ENCODE measurements around the gene FCHO1. TPM values are rescaled to one million over a fixed set of nuclear protein-coding genes. Genes with fewer than 3 reads are reported as not detected.

FCHO1 gene
- total and polyA plus RNA-seq, 4 experiments from 2014 or later: 6.5 to 113 (median 64.7) TPM

DNA sequence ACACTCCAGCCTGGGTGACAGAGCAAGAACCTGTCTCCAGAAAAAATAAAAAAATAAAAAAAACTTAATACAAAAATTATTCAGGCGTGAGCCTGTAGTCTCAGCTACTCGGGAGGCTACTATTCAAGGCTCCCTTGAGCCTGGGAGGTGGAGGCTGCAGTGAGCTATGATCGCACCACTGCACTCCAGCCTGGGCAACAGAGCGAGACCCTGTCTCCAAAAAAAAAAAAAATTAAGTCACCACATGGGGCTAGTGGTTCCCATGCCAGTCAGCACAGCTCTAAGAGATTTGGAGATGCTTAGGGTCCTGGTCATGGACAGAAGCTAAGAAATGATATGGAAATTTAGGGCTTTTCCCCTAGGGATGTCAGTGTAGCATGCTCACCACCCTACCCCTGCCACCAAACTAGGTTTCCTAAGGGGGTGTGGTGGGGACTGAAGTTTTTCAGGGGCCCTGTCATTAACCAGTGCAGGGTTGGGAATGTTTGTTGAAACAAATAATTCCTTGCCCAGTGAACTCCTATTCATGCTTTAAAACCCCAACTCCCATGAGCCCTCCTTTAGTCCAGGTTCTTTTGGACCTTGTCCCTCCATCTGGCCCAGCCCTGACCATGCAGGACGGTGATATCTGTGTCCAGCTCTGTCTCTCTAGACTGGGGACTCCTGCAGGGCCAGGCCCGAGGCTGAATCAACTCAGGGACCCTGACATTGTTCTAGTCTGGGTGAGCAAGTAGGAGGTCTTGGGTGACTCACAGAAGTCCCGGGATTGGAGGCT, 1.8 kb downstream of the FCHO1 start:
- no peaks in the 10 kb centered on the region for H3K27me3 Mint-ChIP-seq
- intact Hi-C loops (cut with micrococcal nuclease): no loop called here
- CTCF ChIA-PET (ENCODE audit: partially characterized antibody): interaction anchor here (0.6 to 3.6 kb wide), 7 partner anchors 11 to 237 kb away, joined by 3 to 12 read pairs (median 9); no protein-coding TSS in a partner anchor
- Histone ChIP-seq H3K4me1 (ENCODE audit: insufficient read depth, low read length) (peaks cover 73% of the 10 kb centered on the region), H3K27me3 (ENCODE audit: insufficient read depth, low read length) (no peaks in the 10 kb centered on the region), H3K4me3 (ENCODE audit: low read length in 2 of 2) (no peak overlapping the region), H3K27ac (ENCODE audit: low read depth, low read length) (no peak overlapping the region), H3K36me3 (ENCODE audit: insufficient read depth, low read length) (peaks cover 19% of the 10 kb centered on the region), H3K9me3 (ENCODE audit: control insufficient read depth in 1 of 2, low read length in 2 of 2) (no peaks in the 10 kb centered on the region)
- peak overlapping the region in 2 of 8 donors; percentile 39 to 48 for H3K4me3 Mint-ChIP-seq
- H3K9me3 Mint-ChIP-seq: no peaks in the 10 kb centered on the region
- peaks cover 27 to 77% (median 53%) of the 10 kb centered on the region in 4 donors for H3K4me1 Mint-ChIP-seq
- H3K36me3 Mint-ChIP-seq: peaks cover 20 to 31% of the 10 kb centered on the region in 2 donors
- DNase-seq: no peak
- peak overlapping the region in 4 of 7 donors; percentile 6 to 57 (median 38) for H3K27ac Mint-ChIP-seq
- POLR2A ChIA-PET (ENCODE audit: partially characterized antibody): interaction anchor here (0.6 to 8.1 kb wide), 2 partner anchors 32 to 1281 kb away, joined by 3 to 78 read pairs; partner anchors contain the start of gene MAP1S

GRCh38 chr19:17753976-17754375, 2.7 kb downstream of the FCHO1 start:
- H3K4me3 ChIP-seq (ENCODE audit: low read length in 2 of 2): no peak overlapping the region

DNA sequence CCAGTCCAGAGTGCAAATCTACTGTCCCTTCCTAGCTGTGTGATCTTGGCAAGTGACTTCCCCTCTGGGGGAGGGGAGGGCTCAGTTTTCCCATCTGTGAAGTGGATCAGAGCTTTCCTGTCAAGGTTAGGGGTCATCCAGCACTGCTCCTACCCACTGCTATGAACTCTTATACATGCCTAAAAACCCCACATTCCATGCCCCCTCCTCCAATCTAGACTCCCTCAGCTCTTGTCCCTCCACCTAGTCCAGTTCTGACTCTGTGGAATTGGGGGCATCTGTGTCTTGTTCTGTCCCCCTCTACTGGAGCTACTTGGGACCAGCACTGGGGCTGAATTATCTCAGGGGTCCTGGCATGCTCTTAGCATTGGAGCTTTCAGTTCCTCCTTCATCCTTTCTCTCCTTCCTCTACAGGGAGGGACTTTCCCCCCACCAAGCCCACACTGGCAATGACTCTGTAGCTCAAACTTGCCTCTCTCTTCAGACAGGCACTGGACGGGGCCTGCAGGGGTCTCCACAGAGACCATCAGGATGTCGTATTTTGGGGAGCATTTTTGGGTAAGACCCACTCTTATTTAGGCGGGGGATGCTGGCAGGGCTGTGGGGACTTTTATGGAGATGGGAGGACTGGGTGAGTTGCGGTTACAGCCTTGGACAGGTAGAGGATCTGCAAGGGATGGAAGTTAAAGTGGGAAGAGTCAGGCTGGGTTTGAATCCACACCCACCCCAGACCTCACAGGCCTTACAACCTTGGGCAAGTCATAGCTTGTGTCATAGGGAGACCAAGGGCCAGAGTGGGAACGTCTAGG, 3.6 kb downstream of the FCHO1 start:
- H3K9me3 Mint-ChIP-seq: no peaks in the 10 kb centered on the region
- peak overlapping the region; percentile 78 to 91 (median 82) for H3K27ac Mint-ChIP-seq
- H3K4me3 Mint-ChIP-seq: peak overlapping the region in 4 of 8 donors; percentile 26 to 58 (median 38)
- intact Hi-C loops (cut with micrococcal nuclease): no loop called here
- peaks cover 23 to 43% of the 10 kb centered on the region in 2 donors for H3K36me3 Mint-ChIP-seq
- Histone ChIP-seq H3K27ac (ENCODE audit: low read depth, low read length) (peak overlapping the region; percentile 21), H3K27me3 (ENCODE audit: insufficient read depth, low read length) (no peaks in the 10 kb centered on the region), H3K4me3 (ENCODE audit: low read length in 2 of 2) (no peak overlapping the region), H3K9me3 (ENCODE audit: control insufficient read depth in 1 of 2, low read length in 2 of 2) (no peaks in the 10 kb centered on the region), H3K36me3 (ENCODE audit: insufficient read depth, low read length) (peaks cover 27% of the 10 kb centered on the region), H3K4me1 (ENCODE audit: insufficient read depth, low read length) (peaks cover 55% of the 10 kb centered on the region)
- no peaks in the 10 kb centered on the region for H3K27me3 Mint-ChIP-seq
- ChIA-PET CTCF (ENCODE audit: partially characterized antibody) (interaction anchor here (1.0 to 3.0 kb wide), 6 partner anchors 13 to 105 kb away, joined by 4 to 10 read pairs (median 6); partner anchors contain the start of gene RPL18A), POLR2A (ENCODE audit: partially characterized antibody) (interaction anchor here (0.9 to 1.2 kb wide), 5 partner anchors 36 to 111 kb away, joined by 3 to 4 read pairs (median 3); partner anchors contain the start of gene MAP1S)
- peaks cover 21 to 63% (median 42%) of the 10 kb centered on the region in 4 donors for H3K4me1 Mint-ChIP-seq
- no peak for DNase-seq

More at GRCh38 chr19:17753976-17754375, 2.7 kb downstream of the FCHO1 start:
- Mint-ChIP-seq H3K4me3 (peak overlapping the region in 2 of 8 donors; percentile 3 to 52), H3K27me3 (no peaks in the 10 kb centered on the region), H3K36me3 (peaks cover 23 to 36% of the 10 kb centered on the region in 2 donors), H3K4me1 (peaks cover 26 to 72% (median 50%) of the 10 kb centered on the region in 4 donors), H3K27ac (peak overlapping the region in 2 of 7 donors; percentile 36 to 82), H3K9me3 (no peaks in the 10 kb centered on the region)
- intact Hi-C loops (cut with micrococcal nuclease): no loop called here
- CTCF ChIA-PET (ENCODE audit: partially characterized antibody): interaction anchor here (0.5 to 3.0 kb wide), 8 partner anchors 12 to 105 kb away, joined by 3 to 10 read pairs (median 4); partner anchors contain the start of gene RPL18A
- Histone ChIP-seq H3K4me1 (ENCODE audit: insufficient read depth, low read length) (peaks cover 64% of the 10 kb centered on the region), H3K27me3 (ENCODE audit: insufficient read depth, low read length) (no peaks in the 10 kb centered on the region), H3K27ac (ENCODE audit: low read depth, low read length) (peak overlapping the region; percentile 3), H3K36me3 (ENCODE audit: insufficient read depth, low read length) (peaks cover 27% of the 10 kb centered on the region), H3K9me3 (ENCODE audit: control insufficient read depth in 1 of 2, low read length in 2 of 2) (no peaks in the 10 kb centered on the region)
- no peak for DNase-seq
- POLR2A ChIA-PET (ENCODE audit: partially characterized antibody): interaction anchor here (0.9 to 1.2 kb wide), 5 partner anchors 35 to 112 kb away, joined by 3 to 4 read pairs (median 3); partner anchors contain the start of gene MAP1S

GRCh38 chr19:17755443-17755890, 4.2 kb downstream of the FCHO1 start:
- Mint-ChIP-seq H3K4me1 (peaks cover 21 to 57% (median 38%) of the 10 kb centered on the region in 4 donors), H3K36me3 (peaks cover 27 to 48% of the 10 kb centered on the region in 2 donors), H3K4me3 (peak overlapping the region in 1 of 8 donors; percentile 40), H3K27me3 (no peaks in the 10 kb centered on the region), H3K9me3 (no peaks in the 10 kb centered on the region), H3K27ac (peak overlapping the region in 6 of 7 donors; percentile 17 to 91 (median 81))
- Histone ChIP-seq H3K9me3 (ENCODE audit: control insufficient read depth in 1 of 2, low read length in 2 of 2) (no peaks in the 10 kb centered on the region), H3K4me3 (ENCODE audit: low read length in 2 of 2) (no peak overlapping the region), H3K27ac (ENCODE audit: low read depth, low read length) (peak overlapping the region; percentile 21), H3K27me3 (ENCODE audit: insufficient read depth, low read length) (no peaks in the 10 kb centered on the region), H3K36me3 (ENCODE audit: insufficient read depth, low read length) (peaks cover 27% of the 10 kb centered on the region), H3K4me1 (ENCODE audit: insufficient read depth, low read length) (peaks cover 49% of the 10 kb centered on the region)
- intact Hi-C loops (cut with micrococcal nuclease): no loop called here
- CTCF ChIA-PET (ENCODE audit: partially characterized antibody): no interaction called here
- no peak for DNase-seq
- POLR2A ChIA-PET (ENCODE audit: partially characterized antibody): interaction anchor here (1.2 to 1.3 kb wide), 2 partner anchors 8 to 12 kb away, joined by 3 to 5 read pairs; no protein-coding TSS in a partner anchor

DNA sequence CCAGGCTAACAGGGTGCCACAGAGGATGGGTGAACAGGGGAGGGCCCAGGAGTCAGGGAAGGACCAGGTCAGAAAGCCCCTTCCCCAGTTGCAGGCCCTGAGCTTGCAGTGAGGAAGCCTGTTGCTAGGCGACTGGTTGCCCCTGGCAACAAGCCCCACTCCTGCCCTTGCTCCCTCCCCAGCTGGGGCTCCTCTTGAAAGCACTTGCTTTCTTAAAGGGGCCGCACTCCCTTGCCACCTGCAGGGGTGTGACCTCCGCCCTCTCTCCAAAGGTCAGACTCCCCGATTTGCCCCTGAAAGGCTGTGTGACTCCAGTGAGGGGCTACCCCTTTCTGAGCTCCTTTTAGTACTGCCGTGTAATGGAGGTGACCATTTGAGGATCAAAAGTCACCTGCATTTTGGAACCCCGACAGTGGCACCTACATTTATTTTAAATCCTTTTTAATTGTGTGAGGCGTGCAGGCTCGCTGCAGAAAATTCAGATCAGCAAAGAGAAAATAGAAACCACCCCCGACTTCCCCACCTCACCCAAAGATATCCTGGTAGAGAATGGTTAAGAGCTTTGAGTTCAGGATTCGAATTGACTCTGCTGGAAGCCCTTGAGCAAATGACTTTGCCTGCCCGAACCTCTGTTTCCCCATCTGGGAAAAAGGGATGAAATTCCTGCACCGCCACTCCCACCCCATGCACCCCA, 4.8 kb downstream of the FCHO1 start:
- intact Hi-C loops (cut with micrococcal nuclease): no loop called here
- DNase-seq: peak in 4 of 5 donors; percentile 34 to 53 (median 43)
- peak overlapping the region; percentile 21 for H3K27ac ChIP-seq (ENCODE audit: low read depth, low read length)
- Mint-ChIP-seq H3K27ac (peak overlapping the region in 6 of 7 donors; percentile 41 to 91 (median 70)), H3K36me3 (peaks cover 32 to 53% of the 10 kb centered on the region in 2 donors), H3K4me1 (peaks cover 19 to 52% (median 35%) of the 10 kb centered on the region in 4 donors), H3K9me3 (no peaks in the 10 kb centered on the region), H3K27me3 (no peaks in the 10 kb centered on the region), H3K4me3 (peak overlapping the region in 1 of 8 donors; percentile 31)
- H3K4me1 ChIP-seq (ENCODE audit: insufficient read depth, low read length): peaks cover 49% of the 10 kb centered on the region
- H3K27me3 ChIP-seq (ENCODE audit: insufficient read depth, low read length): no peaks in the 10 kb centered on the region
- POLR2A ChIA-PET (ENCODE audit: partially characterized antibody): interaction anchor here (1.2 to 1.3 kb wide), 2 partner anchors 9 to 12 kb away, joined by 3 to 5 read pairs; no protein-coding TSS in a partner anchor
- CTCF ChIA-PET (ENCODE audit: partially characterized antibody): interaction anchor here (0.6 kb wide), 1 partner anchor 499 kb away, joined by 5 read pairs; no protein-coding TSS in a partner anchor
- no peak overlapping the region for H3K4me3 ChIP-seq (ENCODE audit: low read length in 2 of 2)
- no peaks in the 10 kb centered on the region for H3K9me3 ChIP-seq (ENCODE audit: control insufficient read depth in 1 of 2, low read length in 2 of 2)
- peaks cover 27% of the 10 kb centered on the region for H3K36me3 ChIP-seq (ENCODE audit: insufficient read depth, low read length)

GRCh38 chr19:17757125-17757524, 5.8 kb downstream of the FCHO1 start:
- Histone ChIP-seq H3K27me3 (ENCODE audit: insufficient read depth, low read length) (no peaks in the 10 kb centered on the region), H3K4me1 (ENCODE audit: insufficient read depth, low read length) (peaks cover 42% of the 10 kb centered on the region), H3K9me3 (ENCODE audit: control insufficient read depth in 1 of 2, low read length in 2 of 2) (no peaks in the 10 kb centered on the region), H3K27ac (ENCODE audit: low read depth, low read length) (no peak overlapping the region), H3K36me3 (ENCODE audit: insufficient read depth, low read length) (peaks cover 28% of the 10 kb centered on the region), H3K4me3 (ENCODE audit: low read length in 2 of 2) (no peak overlapping the region)
- Mint-ChIP-seq H3K27me3 (no peaks in the 10 kb centered on the region), H3K36me3 (peaks cover 35 to 48% of the 10 kb centered on the region in 2 donors), H3K27ac (peak overlapping the region in 2 of 7 donors; percentile 27 to 69), H3K4me3 (no peak overlapping the region), H3K9me3 (no peaks in the 10 kb centered on the region), H3K4me1 (peaks cover 14 to 43% (median 27%) of the 10 kb centered on the region in 4 donors)
- POLR2A ChIA-PET (ENCODE audit: partially characterized antibody): no interaction called here
- CTCF ChIA-PET (ENCODE audit: partially characterized antibody): interaction anchor here (1.1 kb wide), 1 partner anchor 9 kb away, joined by 3 read pairs; no protein-coding TSS in a partner anchor
- intact Hi-C loops (cut with micrococcal nuclease): no loop called here
- DNase-seq: no peak
